ENCODE results near the gene LMOD1.

The LMOD1 gene

DNA sequence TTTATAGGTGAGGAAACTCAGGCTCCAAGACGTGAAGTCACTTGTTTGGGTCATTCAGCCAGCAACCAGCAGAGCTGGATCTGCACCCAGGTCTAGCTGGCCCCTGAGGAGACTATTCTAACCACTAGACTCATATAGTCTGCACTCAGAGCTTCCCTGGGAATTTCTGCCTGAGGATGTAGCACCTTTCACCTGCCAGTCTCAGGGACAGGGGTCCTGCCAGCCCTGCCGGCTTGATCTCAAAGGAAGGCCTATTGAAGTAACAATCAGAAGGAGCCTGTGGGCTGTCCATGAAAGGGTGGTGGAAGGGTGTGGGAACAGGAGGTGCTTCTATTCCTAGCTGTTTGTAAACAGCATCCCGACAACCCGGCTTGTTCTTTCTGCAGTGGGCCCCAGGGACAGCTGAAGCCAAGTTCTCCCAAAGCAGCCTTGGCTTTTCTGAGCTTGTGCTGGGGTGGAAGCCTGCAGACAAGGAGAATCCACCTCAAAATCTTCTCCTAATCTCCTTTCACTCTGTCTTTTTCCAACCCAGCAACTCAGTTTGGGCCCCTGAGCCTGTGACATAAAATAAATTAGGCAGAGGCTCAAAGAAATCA is 7.8 kb downstream of the LMOD1 start:
- POLR2A ChIA-PET: interaction anchor here (0.9 to 1.4 kb wide), 3 partner anchors 8 to 43 kb away, joined by 3 to 10 read pairs (median 4); partner anchors contain the start of gene LMOD1
- TF ChIP-seq, protein P1, sequence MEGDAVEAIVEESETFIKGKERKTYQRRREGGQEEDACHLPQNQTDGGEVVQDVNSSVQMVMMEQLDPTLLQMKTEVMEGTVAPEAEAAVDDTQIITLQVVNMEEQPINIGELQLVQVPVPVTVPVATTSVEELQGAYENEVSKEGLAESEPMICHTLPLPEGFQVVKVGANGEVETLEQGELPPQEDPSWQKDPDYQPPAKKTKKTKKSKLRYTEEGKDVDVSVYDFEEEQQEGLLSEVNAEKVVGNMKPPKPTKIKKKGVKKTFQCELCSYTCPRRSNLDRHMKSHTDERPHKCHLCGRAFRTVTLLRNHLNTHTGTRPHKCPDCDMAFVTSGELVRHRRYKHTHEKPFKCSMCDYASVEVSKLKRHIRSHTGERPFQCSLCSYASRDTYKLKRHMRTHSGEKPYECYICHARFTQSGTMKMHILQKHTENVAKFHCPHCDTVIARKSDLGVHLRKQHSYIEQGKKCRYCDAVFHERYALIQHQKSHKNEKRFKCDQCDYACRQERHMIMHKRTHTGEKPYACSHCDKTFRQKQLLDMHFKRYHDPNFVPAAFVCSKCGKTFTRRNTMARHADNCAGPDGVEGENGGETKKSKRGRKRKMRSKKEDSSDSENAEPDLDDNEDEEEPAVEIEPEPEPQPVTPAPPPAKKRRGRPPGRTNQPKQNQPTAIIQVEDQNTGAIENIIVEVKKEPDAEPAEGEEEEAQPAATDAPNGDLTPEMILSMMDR (IDR thresholded peaks at IDR 0.05; ENCODE audit: insufficient read depth, low read length, missing control alignments): no peak
- CTCF ChIA-PET: interaction anchor here (1.0 to 1.7 kb wide), 2 partner anchors 43 kb away, joined by 3 to 7 read pairs; no protein-coding TSS in a partner anchor

DNA sequence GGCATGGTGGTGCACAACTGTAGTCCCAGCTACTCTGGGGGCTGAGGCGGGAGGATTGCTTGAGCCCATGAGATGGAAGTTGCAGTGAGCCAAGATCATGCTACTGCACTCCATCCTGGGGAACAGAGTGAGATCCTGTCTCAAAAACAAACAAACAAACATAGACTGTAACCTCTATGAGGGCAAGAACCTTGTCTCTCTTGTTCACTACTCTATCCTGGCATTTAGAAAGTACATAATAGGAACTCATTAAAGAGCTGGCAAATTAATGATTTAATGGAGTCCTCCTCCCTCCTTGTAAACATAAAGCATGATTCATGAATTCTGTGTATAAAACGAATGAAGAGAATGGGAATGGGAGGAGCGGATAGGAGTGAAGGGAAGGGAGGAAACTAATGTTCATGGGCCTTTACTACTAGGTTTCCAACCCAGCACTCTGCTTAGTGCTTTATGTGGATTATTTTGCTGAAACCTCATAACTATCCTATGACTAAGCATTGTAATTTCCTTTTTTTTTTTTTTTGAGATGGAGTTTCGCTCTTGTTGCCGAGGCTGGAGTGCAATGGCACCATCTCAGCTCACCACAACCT is 8.6 kb downstream of the LMOD1 start:
- ChIA-PET CTCF (interaction anchor here (1.0 kb wide), 1 partner anchor 42 kb away, joined by 3 read pairs; no protein-coding TSS in a partner anchor), POLR2A (interaction anchor here (0.7 to 1.4 kb wide), 3 partner anchors 9 to 38 kb away, joined by 3 to 10 read pairs (median 4); partner anchors contain the start of genes LMOD1 and TIMM17A)
- H3K4me3 ChIP-seq (ENCODE audit: low read depth, low read length): no peak overlapping the region
- TF ChIP-seq, protein P1 (IDR thresholded peaks at IDR 0.05; ENCODE audit: insufficient read depth, low read length, missing control alignments): no peak
- no peak for DNase-seq (ENCODE audit: low read depth, low spot score)

More for the DNA sequence above, 7.8 kb downstream of the LMOD1 start:
- H3K4me3 ChIP-seq (ENCODE audit: low read depth, low read length): no peak overlapping the region
- DNase-seq (ENCODE audit: low read depth, low spot score): no peak

- H3K4me3 ChIP-seq (ENCODE audit: low read depth, low read length): no peak overlapping the region
- CTCF ChIA-PET: interaction anchor here (0.6 to 1.0 kb wide), 2 partner anchors 9 to 17 kb away, joined by 3 to 4 read pairs; no protein-coding TSS in a partner anchor
- POLR2A ChIA-PET: interaction anchor here (1.2 to 1.4 kb wide), 2 partner anchors 12 to 30 kb away, joined by 3 to 4 read pairs; partner anchors contain the start of gene LMOD1
- DNase-seq (ENCODE audit: low read depth, low spot score): no peak
- TF ChIP-seq, protein P1 (IDR thresholded peaks at IDR 0.05; ENCODE audit: insufficient read depth, low read length, missing control alignments): no peak
Measured at GRCh38 chr1:201933840-201934430, 12.4 kb downstream of the LMOD1 start.

DNA sequence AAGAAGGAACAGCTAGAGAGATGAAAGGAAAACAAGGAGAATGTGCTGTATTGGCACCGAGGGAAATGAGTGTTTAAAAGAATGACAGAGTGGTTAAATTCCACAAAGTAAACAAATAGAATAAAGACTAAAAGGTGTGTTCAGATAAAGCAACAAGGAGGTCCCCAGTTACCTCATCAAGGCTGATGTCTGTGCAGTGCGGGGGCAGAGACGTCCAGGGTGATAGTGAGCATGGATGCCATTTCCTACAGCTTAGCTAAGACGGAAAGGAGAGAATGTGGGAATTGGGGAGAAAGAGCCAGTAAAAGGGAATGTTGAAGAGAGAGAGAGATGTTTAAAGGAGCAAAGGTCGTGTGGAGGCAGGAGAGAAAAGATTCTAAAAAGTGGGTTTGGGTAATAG is 15.5 kb downstream of the LMOD1 start:
- no peak overlapping the region for H3K4me3 ChIP-seq (ENCODE audit: low read depth, low read length)
- POLR2A ChIA-PET: no interaction called here
- CTCF ChIA-PET: interaction anchor here (1.2 kb wide), 2 partner anchors 13 to 205 kb away, joined by 3 read pairs; no protein-coding TSS in a partner anchor
- no peak for DNase-seq (ENCODE audit: low read depth, low spot score)
- TF ChIP-seq, protein P1 (IDR thresholded peaks at IDR 0.05; ENCODE audit: insufficient read depth, low read length, missing control alignments): no peak

- no peak for DNase-seq (ENCODE audit: low read depth, low spot score)
- no peak overlapping the region for H3K4me3 ChIP-seq (ENCODE audit: low read depth, low read length)
- POLR2A ChIA-PET: no interaction called here
- TF ChIP-seq, protein P1 (IDR thresholded peaks at IDR 0.05; ENCODE audit: insufficient read depth, low read length, missing control alignments): no peak
- CTCF ChIA-PET: interaction anchor here (1.2 kb wide), 2 partner anchors 14 to 206 kb away, joined by 3 read pairs; no protein-coding TSS in a partner anchor
Measured at GRCh38 chr1:201930137-201930536, 16.2 kb downstream of the LMOD1 start.

DNA sequence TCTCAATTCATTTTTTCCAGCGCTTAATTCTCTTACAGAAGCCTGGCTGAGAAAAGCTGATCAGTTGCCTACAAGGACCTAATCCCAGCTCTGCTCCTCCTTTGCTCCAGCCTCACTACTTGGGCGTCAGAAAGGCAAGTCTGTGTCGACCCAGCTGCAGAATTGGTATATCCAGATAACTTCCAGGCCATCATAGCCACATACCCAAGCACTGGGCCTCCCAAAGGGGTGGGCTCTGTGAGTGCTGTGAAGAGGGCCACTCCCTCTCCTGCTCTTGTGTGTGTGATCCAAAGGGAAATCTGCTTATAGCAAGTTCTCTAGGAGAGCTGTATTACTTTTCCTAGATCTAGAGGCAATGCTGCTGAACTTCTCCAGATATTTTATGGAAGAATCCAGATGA is 18.1 kb downstream of the LMOD1 start:
- no peak for DNase-seq (ENCODE audit: low read depth, low spot score)
- ChIA-PET CTCF (interaction anchor here (2.0 kb wide), 1 partner anchor 32 kb away, joined by 7 read pairs; no protein-coding TSS in a partner anchor), POLR2A (interaction anchor here (1.6 kb wide), 1 partner anchor 18 kb away, joined by 5 read pairs; the partner anchor contains the start of gene LMOD1)
- TF ChIP-seq, protein P1 (IDR thresholded peaks at IDR 0.05; ENCODE audit: insufficient read depth, low read length, missing control alignments): no peak
- no peak overlapping the region for H3K4me3 ChIP-seq (ENCODE audit: low read depth, low read length)

All from AG04449 (cell line).